PC-9 (cell line): ENCODE measurements around the gene OR6K2. TPM values are rescaled to one million over a fixed set of nuclear protein-coding genes. Genes with fewer than 3 reads are reported as not detected.

ENCODE experiments used
- BruUV-seq: library from RNA; stranded (reverse); fragments of 400-500 nt; replicated peaks from 2 replicates; lab custom pipeline; 2021; lab: Mats Ljungman, UMichigan
- CTCF ChIA-PET: fragments of 300-600 bp; sonication (Branson Sonifier 250); formaldehyde crosslinking; loops from one replicate; lab custom pipeline; 2022; ENCODE audit warnings: antibody characterized with exemption; lab: Charles Lee
- POLR2A ChIA-PET: fragments of 300-600 bp; sonication (Branson Sonifier 250); formaldehyde crosslinking; loops from one replicate; lab custom pipeline; 2022; ENCODE audit warnings: antibody characterized with exemption; ENCODE audit not compliant: unreplicated experiment; lab: Charles Lee
- DNase-seq, 2 experiments: peaks; one replicate each; pipeline versions ENCODE4 v3.0.0 to v3.0.0-alpha.2; 2015 to 2022; ENCODE audit warnings: mixed read lengths in 1 of 2
- H2AFZ ChIP-seq: fragments of 200-600 bp; sonication (generic); 2 replicates; pipeline ENCODE4 v1.8.1; 2017; ENCODE audit warnings: antibody characterized with exemption
- H3F3A ChIP-seq: fragments of 200-600 bp; sonication (generic); 2 replicates; pipeline ENCODE4 v1.8.1; 2017; ENCODE audit warnings: antibody characterized with exemption, mild to moderate bottlenecking, low read depth; ENCODE audit not compliant: insufficient read depth
- H3K27ac ChIP-seq: fragments of 200-600 bp; sonication (generic); 2 replicates; pipeline ENCODE4 v1.6.1; 2016; ENCODE audit warnings: mixed run types
- H3K27me3 ChIP-seq: fragments of 200-600 bp; sonication (generic); 2 replicates; pipeline ENCODE4 v1.6.1; 2016; ENCODE audit warnings: low read depth, mixed run types; ENCODE audit not compliant: insufficient read depth
- H3K36me3 ChIP-seq: fragments of 200-600 bp; sonication (generic); 2 replicates; pipeline ENCODE4 v1.6.1; 2016; ENCODE audit warnings: low read depth, mixed run types
- H3K4me1 ChIP-seq: fragments of 200-600 bp; sonication (generic); replicated peaks from 2 replicates; pipeline ENCODE4 v1.6.1; 2016; ENCODE audit warnings: mixed run types; ENCODE audit not compliant: insufficient read depth
- H3K4me2 ChIP-seq: fragments of 200-600 bp; sonication (generic); 2 replicates; pipeline ENCODE4 v1.6.1; 2017; ENCODE audit warnings: mixed run types
- H3K4me3 ChIP-seq: fragments of 200-600 bp; sonication (generic); 2 replicates; pipeline ENCODE4 v1.6.1; 2016; ENCODE audit warnings: mixed run types
- H3K79me2 ChIP-seq: fragments of 200-600 bp; sonication (generic); 2 replicates; pipeline ENCODE4 v1.6.1; 2017; ENCODE audit warnings: low read depth, mixed run types
- H3K9me2 ChIP-seq: fragments of 200-600 bp; sonication (generic); 2 replicates; pipeline ENCODE4 v1.8.1; 2017; ENCODE audit warnings: mild to moderate bottlenecking; ENCODE audit not compliant: insufficient read depth
- H3K9me3 ChIP-seq: fragments of 200-600 bp; sonication (generic); 2 replicates; pipeline ENCODE4 v1.8.1; 2016; ENCODE audit warnings: low read depth; ENCODE audit not compliant: insufficient read depth
- H4K20me1 ChIP-seq: fragments of 200-600 bp; sonication (generic); 2 replicates; pipeline ENCODE4 v1.8.1; 2017; ENCODE audit not compliant: insufficient read depth
- EZH2 ChIP-seq: fragments of 200-600 bp; sonication (generic); IDR thresholded peaks from 2 replicates; pipeline ENCODE4 v1.8.0; 2017; ENCODE audit warnings: antibody characterized with exemption, low read depth
- intact Hi-C: fragments of 100-400 bp; cut with micrococcal nuclease; formaldehyde crosslinking; loops from one replicate; pipeline ENCODE4 v1.10.0; 2022; ENCODE audit not compliant: unreplicated experiment
- total RNA-seq: library from RNA; stranded (reverse); gene quantifications from 2 replicates; pipeline ENCODE4 v1.2.3, GENCODE V29; 2021
- TF ChIP-seq, protein P1 (sequence below): fragments of 200-600 bp; sonication (generic); conservative IDR thresholded peaks from 2 replicates; pipeline ENCODE4 v1.6.1; 2017; ENCODE audit warnings: mixed run types, antibody characterized with exemption, mild to moderate bottlenecking, moderate library complexity

OR6K2 gene
- total RNA-seq, 1 experiment from 2014 or later = not detected

DNA sequence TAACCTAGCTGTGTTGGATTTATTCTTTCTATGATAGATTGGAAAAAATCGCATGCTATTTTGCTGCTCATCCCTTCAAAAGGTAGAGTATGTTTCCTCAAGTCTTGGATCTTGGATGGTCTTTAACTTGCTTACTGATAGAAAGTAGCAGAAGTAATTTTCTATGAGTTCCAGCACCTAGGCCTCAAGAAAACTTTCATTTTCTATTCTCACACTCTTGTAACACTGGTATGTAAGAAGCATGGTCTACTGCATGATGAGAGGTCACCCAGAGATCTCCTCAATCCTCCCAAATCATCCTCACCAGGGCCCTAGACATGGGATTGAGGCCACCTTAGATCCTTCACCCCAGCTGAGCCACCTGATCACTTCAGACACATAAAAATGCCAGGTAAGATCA lies 21.2 kb downstream of the OR6K2 start:
- CTCF ChIA-PET = no interaction called here

DNA sequence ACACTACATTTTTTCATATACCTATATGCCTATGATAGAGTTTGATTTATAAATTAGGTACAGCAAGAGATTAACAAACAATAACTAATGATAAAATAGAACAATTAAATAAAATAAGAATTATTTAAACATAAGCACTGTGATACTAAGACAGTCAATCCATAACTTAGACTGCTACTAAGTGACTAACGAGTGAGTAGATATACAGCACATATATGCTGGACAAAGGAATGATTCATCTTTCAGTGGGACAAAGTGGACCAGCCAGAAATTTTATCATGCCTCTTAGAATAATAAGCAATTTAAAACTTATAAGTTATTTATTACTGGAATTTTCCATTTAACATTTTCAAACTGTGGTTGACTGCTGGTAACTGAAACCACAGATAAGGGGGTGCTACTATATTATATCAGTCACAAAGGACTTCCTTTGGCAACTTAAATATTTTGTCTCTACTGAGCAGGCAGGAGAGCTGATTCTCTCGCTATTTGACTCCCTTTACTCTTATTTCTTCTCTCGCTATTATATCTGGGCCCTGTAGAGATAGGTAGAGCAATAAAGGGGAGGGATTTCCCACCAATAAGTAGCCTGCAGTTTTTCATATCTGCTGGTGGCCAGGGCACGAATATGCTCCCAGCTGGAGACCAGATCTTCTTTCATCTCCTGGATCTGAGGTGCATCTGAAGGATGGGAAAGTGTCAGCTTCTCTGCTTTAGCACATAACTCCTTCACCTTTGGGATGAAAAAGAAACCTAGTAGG lies 24.7 kb downstream of the OR6K2 start:
- no peak for TF ChIP-seq EZH2
- TF ChIP-seq, protein P1, sequence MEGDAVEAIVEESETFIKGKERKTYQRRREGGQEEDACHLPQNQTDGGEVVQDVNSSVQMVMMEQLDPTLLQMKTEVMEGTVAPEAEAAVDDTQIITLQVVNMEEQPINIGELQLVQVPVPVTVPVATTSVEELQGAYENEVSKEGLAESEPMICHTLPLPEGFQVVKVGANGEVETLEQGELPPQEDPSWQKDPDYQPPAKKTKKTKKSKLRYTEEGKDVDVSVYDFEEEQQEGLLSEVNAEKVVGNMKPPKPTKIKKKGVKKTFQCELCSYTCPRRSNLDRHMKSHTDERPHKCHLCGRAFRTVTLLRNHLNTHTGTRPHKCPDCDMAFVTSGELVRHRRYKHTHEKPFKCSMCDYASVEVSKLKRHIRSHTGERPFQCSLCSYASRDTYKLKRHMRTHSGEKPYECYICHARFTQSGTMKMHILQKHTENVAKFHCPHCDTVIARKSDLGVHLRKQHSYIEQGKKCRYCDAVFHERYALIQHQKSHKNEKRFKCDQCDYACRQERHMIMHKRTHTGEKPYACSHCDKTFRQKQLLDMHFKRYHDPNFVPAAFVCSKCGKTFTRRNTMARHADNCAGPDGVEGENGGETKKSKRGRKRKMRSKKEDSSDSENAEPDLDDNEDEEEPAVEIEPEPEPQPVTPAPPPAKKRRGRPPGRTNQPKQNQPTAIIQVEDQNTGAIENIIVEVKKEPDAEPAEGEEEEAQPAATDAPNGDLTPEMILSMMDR = no peak
- Histone ChIP-seq H3K79me2 (no peaks in the 10 kb centered on the region), H3K27ac (no peak overlapping the region), H3K4me2 (no peak overlapping the region), H3F3A (no peaks in the 10 kb centered on the region), H2AFZ (no peak overlapping the region), H3K4me3 (no peak overlapping the region), H3K4me1 (no peaks in the 10 kb centered on the region), H3K9me3 (no peaks in the 10 kb centered on the region), H4K20me1 (no peaks in the 10 kb centered on the region), H3K36me3 (no peaks in the 10 kb centered on the region), H3K9me2 (no peaks in the 10 kb centered on the region; the same call in 1 of the 2 replicates), H3K27me3 (no peaks in the 10 kb centered on the region)
- ChIA-PET POLR2A (no interaction called here), CTCF (no interaction called here)
- no TSS peak for BruUV-seq
- intact Hi-C loops = no loop called here
- DNase-seq = no peak

More for the DNA sequence above, 21.2 kb downstream of the OR6K2 start:
- H3K27ac ChIP-seq = no peak overlapping the region
- H3K4me2 ChIP-seq = no peak overlapping the region
- no peaks in the 10 kb centered on the region for H3K79me2 ChIP-seq
- no peak for DNase-seq
- no peaks in the 10 kb centered on the region for H3K27me3 ChIP-seq
- POLR2A ChIA-PET = no interaction called here
- no peaks in the 10 kb centered on the region for H3F3A ChIP-seq
- no peaks in the 10 kb centered on the region for H3K9me2 ChIP-seq
- no TSS peak for BruUV-seq
- TF ChIP-seq EZH2 = no peak
- TF ChIP-seq, protein P1 = no peak
- no peak overlapping the region for H2AFZ ChIP-seq
- no peaks in the 10 kb centered on the region for H3K4me1 ChIP-seq
- H4K20me1 ChIP-seq = no peaks in the 10 kb centered on the region
- H3K9me3 ChIP-seq = no peaks in the 10 kb centered on the region
- no peaks in the 10 kb centered on the region for H3K36me3 ChIP-seq
- intact Hi-C loops = no loop called here
- H3K4me3 ChIP-seq = no peak overlapping the region

DNA sequence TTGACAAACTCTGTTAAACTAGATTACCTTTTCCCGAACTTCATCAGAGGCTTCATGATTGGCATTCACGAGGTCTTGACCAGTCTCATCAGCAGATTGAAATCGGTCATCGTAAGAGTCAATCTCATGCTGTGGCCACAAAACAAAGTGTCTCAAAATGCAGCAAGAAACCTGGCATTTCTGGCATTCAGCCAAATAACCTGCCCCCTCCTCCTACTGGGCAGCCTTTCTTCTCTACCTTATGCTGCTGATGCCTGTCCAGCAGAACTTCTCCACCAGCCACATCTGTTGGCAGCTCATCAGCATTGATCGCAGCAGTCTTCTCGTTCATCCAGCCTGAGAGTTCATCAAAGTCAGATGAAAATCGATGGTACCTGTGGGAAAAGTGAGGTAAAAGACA lies 26.1 kb downstream of the OR6K2 start:
- Histone ChIP-seq H3K27me3 (no peaks in the 10 kb centered on the region), H3K79me2 (no peaks in the 10 kb centered on the region), H4K20me1 (no peaks in the 10 kb centered on the region), H3K9me2 (no peaks in the 10 kb centered on the region; the same call in 1 of the 2 replicates), H3K4me3 (no peak overlapping the region), H3K9me3 (no peaks in the 10 kb centered on the region), H3K27ac (no peak overlapping the region), H3K4me1 (no peaks in the 10 kb centered on the region), H3F3A (no peaks in the 10 kb centered on the region), H2AFZ (no peak overlapping the region), H3K4me2 (no peak overlapping the region), H3K36me3 (no peaks in the 10 kb centered on the region)
- no peak for DNase-seq
- TF ChIP-seq, protein P1 = no peak
- TF ChIP-seq EZH2 = no peak
- ChIA-PET CTCF (no interaction called here), POLR2A (no interaction called here)
- no TSS peak for BruUV-seq
- intact Hi-C loops = no loop called here
